H9 (cell line): Measurements from ENCODE around the gene TMED7. TPM values are rescaled to one million over a fixed set of nuclear protein-coding genes. Genes with fewer than 3 reads are reported as not detected.

Experiments
- DNase-seq: peaks from one replicate; pipeline ENCODE4 v3.0.0-alpha.2; 2017
- H2AFZ ChIP-seq: one replicate; pipeline ENCODE4 v1.6.1; 2013; ENCODE audit warnings: mild to moderate bottlenecking, low read length, control low read depth, moderate library complexity
- H2AK5ac ChIP-seq: 2 replicates; pipeline ENCODE4 v1.6.1; 2013; ENCODE audit warnings: low read length, control low read depth, mixed read lengths; ENCODE audit not compliant: insufficient read length
- H2BK120ac ChIP-seq: one replicate; pipeline ENCODE4 v1.6.1; 2013; ENCODE audit warnings: low read depth, mild to moderate bottlenecking, low read length, control low read depth, inconsistent platforms; ENCODE audit not compliant: poor library complexity, severe bottlenecking
- H2BK12ac ChIP-seq: 2 replicates; pipeline ENCODE4 v1.6.1; 2013; ENCODE audit warnings: low read length, control low read depth, mixed read lengths, low read depth; ENCODE audit not compliant: insufficient read length
- H2BK15ac ChIP-seq: 2 replicates; pipeline ENCODE4 v1.6.1; 2013; ENCODE audit warnings: low read depth, low read length, control low read depth
- H2BK20ac ChIP-seq: one replicate; pipeline ENCODE4 v1.6.1; 2013; ENCODE audit warnings: low read depth, mild to moderate bottlenecking, low read length, control low read depth, inconsistent platforms; ENCODE audit not compliant: poor library complexity, severe bottlenecking
- H2BK5ac ChIP-seq: 2 replicates; pipeline ENCODE4 v1.6.1; 2013; ENCODE audit warnings: low read length, control low read depth, mixed read lengths; ENCODE audit not compliant: insufficient read length
- H3K14ac ChIP-seq: 2 replicates; pipeline ENCODE4 v1.6.1; 2013; ENCODE audit warnings: low read length, control low read depth; ENCODE audit not compliant: insufficient read depth
- H3K18ac ChIP-seq: 2 replicates; pipeline ENCODE4 v1.6.1; 2013; ENCODE audit warnings: low read depth, mild to moderate bottlenecking, mixed read lengths, low read length, control low read depth; ENCODE audit not compliant: insufficient read length
- H3K23ac ChIP-seq: 2 replicates; pipeline ENCODE4 v1.6.1; 2013; ENCODE audit warnings: low read length, control low read depth, mixed read lengths, low read depth; ENCODE audit not compliant: insufficient read length
- H3K23me2 ChIP-seq: 2 replicates; pipeline ENCODE4 v1.6.1; 2013; ENCODE audit warnings: low read depth, mild to moderate bottlenecking, mixed read lengths, low read length, control low read depth; ENCODE audit not compliant: insufficient read length, poor library complexity, severe bottlenecking
- H3K27ac ChIP-seq: 2 replicates; pipeline ENCODE4 v1.5.1; 2013; ENCODE audit warnings: low read length, control low read depth, mixed read lengths, low read depth; ENCODE audit not compliant: insufficient read length
- H3K27me3 ChIP-seq: 2 replicates; pipeline ENCODE4 v1.6.1; 2013; ENCODE audit warnings: low read length, control low read depth, inconsistent platforms; ENCODE audit not compliant: insufficient read depth
- H3K4ac ChIP-seq: 2 replicates; pipeline ENCODE4 v1.6.1; 2013; ENCODE audit warnings: low read depth, mild to moderate bottlenecking, control low read depth, inconsistent platforms, low read length, moderate library complexity
- H3K4me1 ChIP-seq: 2 replicates; pipeline ENCODE4 v1.6.1; 2013; ENCODE audit warnings: low read length, control low read depth, inconsistent platforms; ENCODE audit not compliant: insufficient read depth
- H3K4me2 ChIP-seq: 2 replicates; pipeline ENCODE4 v1.6.1; 2013; ENCODE audit warnings: low read length, control low read depth, mixed read lengths; ENCODE audit not compliant: insufficient read length, insufficient read depth
- H3K56ac ChIP-seq: 2 replicates; pipeline ENCODE4 v1.6.1; 2013; ENCODE audit warnings: low read depth, mild to moderate bottlenecking, mixed read lengths, low read length, control low read depth; ENCODE audit not compliant: insufficient read length
- H3K79me1 ChIP-seq: 2 replicates; pipeline ENCODE4 v1.6.1; 2013; ENCODE audit warnings: low read depth, mild to moderate bottlenecking, moderate library complexity, low read length, control low read depth, inconsistent platforms; ENCODE audit not compliant: insufficient read depth, poor library complexity, severe bottlenecking
- H3K79me2 ChIP-seq: 2 replicates; pipeline ENCODE4 v1.6.1; 2013; ENCODE audit warnings: low read length, control low read depth, inconsistent platforms; ENCODE audit not compliant: insufficient read depth
- H3K9ac ChIP-seq: 2 replicates; pipeline ENCODE4 v1.6.1; 2013; ENCODE audit warnings: low read length, control low read depth, mixed read lengths; ENCODE audit not compliant: insufficient read length; ENCODE audit errors: extremely low read depth
- H3K9me3 ChIP-seq: one replicate; pipeline ENCODE4 v1.6.1; 2013; ENCODE audit warnings: low read depth, low read length, inconsistent platforms; ENCODE audit not compliant: control insufficient read depth
- H3T11ph ChIP-seq: one replicate; pipeline ENCODE4 v1.6.1; 2013; ENCODE audit warnings: mild to moderate bottlenecking, low read length, control low read depth, inconsistent platforms
- H4K20me1 ChIP-seq: one replicate; pipeline ENCODE4 v1.6.1; 2013; ENCODE audit not compliant: control insufficient read depth, insufficient read length, insufficient read depth
- H4K5ac ChIP-seq: 2 replicates; pipeline ENCODE4 v1.6.1; 2013; ENCODE audit warnings: low read depth, mild to moderate bottlenecking, mixed read lengths, low read length, control low read depth; ENCODE audit not compliant: insufficient read length
- H4K8ac ChIP-seq: replicated peaks from 2 replicates; pipeline ENCODE4 v1.6.1; 2013; ENCODE audit warnings: low read length, control low read depth, mixed read lengths, low read depth; ENCODE audit not compliant: insufficient read length
- H4K91ac ChIP-seq: 2 replicates; pipeline ENCODE4 v1.6.1; 2013; ENCODE audit warnings: low read depth, mild to moderate bottlenecking, moderate library complexity, mixed read lengths, low read length, control low read depth; ENCODE audit not compliant: insufficient read length
- H3K27ac Mint-ChIP-seq, 3 experiments: 2 replicates in 2 of 3; 3 replicates in 1 of 3; pipeline ENCODE4 v1.8.0; 2020 to 2021; ENCODE audit warnings: mixed read lengths in 3 of 3, mild to moderate bottlenecking in 1 of 3, moderate library complexity in 1 of 3
- H3K27me3 Mint-ChIP-seq: 2 replicates; pipeline ENCODE4 v1.8.0; 2021; ENCODE audit warnings: low read depth, mild to moderate bottlenecking, moderate library complexity, mixed read lengths
- H3K36me3 Mint-ChIP-seq, 3 experiments: 2 replicates in 2 of 3; 3 replicates in 1 of 3; pipeline ENCODE4 v1.8.0; 2020 to 2021; ENCODE audit warnings: low read depth in 3 of 3, mixed read lengths in 3 of 3; ENCODE audit not compliant: insufficient read depth in 1 of 3
- H3K4me1 Mint-ChIP-seq, 2 experiments: 2 replicates each; pipeline ENCODE4 v1.8.0; 2020; ENCODE audit warnings: mixed read lengths in 2 of 2
- H3K4me3 Mint-ChIP-seq, 2 experiments: 2 replicates in 1 of 2; 3 replicates in 1 of 2; pipeline ENCODE4 v1.8.0; 2020 to 2021; ENCODE audit warnings: mild to moderate bottlenecking in 2 of 2, mixed read lengths in 2 of 2, moderate library complexity in 1 of 2
- H3K9me3 Mint-ChIP-seq, 2 experiments: 2 replicates in 1 of 2; 3 replicates in 1 of 2; pipeline ENCODE4 v1.8.0; 2020; ENCODE audit warnings: mild to moderate bottlenecking in 2 of 2, mixed read lengths in 2 of 2, moderate library complexity in 1 of 2
- CTCF ChIP-seq: fragments of 200-600 bp; sonication (generic); conservative IDR thresholded peaks from 3 replicates; pipeline ENCODE4 v1.8.0; 2021; ENCODE audit warnings: antibody characterized with exemption, mild to moderate bottlenecking
- WGBS: extraction: QIAGEN DNeasy Blood & Tissue Kit; methylation state at CpG from one replicate; pipeline ENCODE4 v1.1.7; 2013; ENCODE audit warnings: missing lambda C conversion rate, low lambda C conversion rate, mixed read lengths; ENCODE audit not compliant: insufficient read length; ENCODE audit errors: extremely low coverage; 5-methylcytosine and 5-hydroxymethylcytosine counted together
- total RNA-seq: library from RNA; stranded (reverse); gene quantifications from 2 replicates; pipeline ENCODE4 v1.2.1, GENCODE V29; 2021

TMED7 gene
- total RNA-seq, 1 experiment from 2014 or later, result 68.8 TPM

GRCh38 chr5:115624994-115625393, 842 bp downstream of the TMED7 start:
- Histone ChIP-seq H2AFZ (no peak overlapping the region), H2BK120ac (no peak overlapping the region), H4K5ac (no peak overlapping the region), H4K91ac (no peak overlapping the region), H3K4me1 (no peaks in the 10 kb centered on the region; the same call in 1 of the 2 replicates), H3K4me2 (peak overlapping the region; percentile 82), H2BK12ac (no peak overlapping the region), H4K20me1 (no peaks in the 10 kb centered on the region), H3K9ac (no peak overlapping the region), H3K56ac (no peak overlapping the region), H3K4ac (no peak overlapping the region), H3K23me2 (peaks cover 2% of the 10 kb centered on the region), H2BK5ac (no peak overlapping the region), H3K23ac (no peak overlapping the region), H3K79me1 (peaks cover 10% of the 10 kb centered on the region), H3K27me3 (no peaks in the 10 kb centered on the region), H2BK15ac (no peak overlapping the region), H3T11ph (no peak overlapping the region), H3K9me3 (no peaks in the 10 kb centered on the region), H3K79me2 (peaks cover 24% of the 10 kb centered on the region; the same call in 1 of the 2 replicates), H2BK20ac (no peak overlapping the region), H2AK5ac (no peak overlapping the region), H4K8ac (no peak overlapping the region), H3K18ac (no peak overlapping the region), H3K14ac (no peak overlapping the region), H3K27ac (no peak overlapping the region)
- DNase-seq, result no peak
- WGBS, result no CpG with 5 or more reads among the region's 3 CpGs
- no peaks in the 10 kb centered on the region for H3K27me3 Mint-ChIP-seq
- peaks cover 17 to 19% of the 10 kb centered on the region in 2 experiments for H3K4me1 Mint-ChIP-seq
- no peak overlapping the region for H3K4me3 Mint-ChIP-seq
- peaks cover 0 to 7% (median 5%) of the 10 kb centered on the region in 3 experiments; a peak in 6 of 7 replicates for H3K36me3 Mint-ChIP-seq
- no peak overlapping the region for H3K27ac Mint-ChIP-seq
- TF ChIP-seq CTCF, result no peak
- H3K9me3 Mint-ChIP-seq, result no peaks in the 10 kb centered on the region; a peak in 1 of 5 replicates
